Colonic mucosa (tissue), 4 donors: Measurements from ENCODE around the gene TMEM63A. TPM values are rescaled to one million over a fixed set of nuclear protein-coding genes. Genes with fewer than 3 reads are reported as not detected.

Experiments
- DNase-seq: peaks from one replicate; pipeline ENCODE4 v3.0.0-alpha.2; 2020
- H3K27ac ChIP-seq: fragments of 200-600 bp; one replicate; pipeline ENCODE4 v1.8.0; 2021
- H3K27me3 ChIP-seq: fragments of 200-600 bp; one replicate; pipeline ENCODE4 v1.8.0; 2021
- H3K36me3 ChIP-seq: fragments of 200-600 bp; one replicate; pipeline ENCODE4 v1.8.0; 2021
- H3K4me1 ChIP-seq: fragments of 200-600 bp; one replicate; pipeline ENCODE4 v1.8.0; 2021; ENCODE audit warnings: mild to moderate bottlenecking
- H3K4me3 ChIP-seq: fragments of 200-600 bp; one replicate; pipeline ENCODE4 v1.8.0; 2021
- H3K9ac ChIP-seq, 2 donors: one replicate each; pipeline ENCODE4 v1.7.0; 2013; ENCODE audit warnings: control low read depth in 2 of 2, low read depth in 2 of 2, low read length in 2 of 2
- H3K9me3 ChIP-seq: fragments of 200-600 bp; one replicate; pipeline ENCODE4 v1.8.0; 2021
- CTCF ChIP-seq: fragments of 200-600 bp; IDR thresholded peaks from one replicate; pipeline ENCODE4 v1.8.0; 2022; ENCODE audit warnings: antibody characterized with exemption, mild to moderate bottlenecking
- intact Hi-C: fragments of 100-400 bp; cut with DNase I; formaldehyde crosslinking; loops from one replicate; pipeline ENCODE4 v1.14.1; 2022
- total RNA-seq, 2 donors: library from RNA; stranded (reverse); fragmentation: NEBNext Ultra II Directional in 1 of 2; extraction: Animal tissue kit (Norgen Biotek cat#: 25700) in 1 of 2; gene quantifications; one replicate each; pipeline ENCODE4 v1.2.1, GENCODE V29; 2021
- donor health status: healthy.
- donor health status: DM: no; HTN: no; CAD: no.
- donor health status: DM: no; HTN: no; CAD: no.

Gene TMEM63A
- total RNA-seq, 2 donors from 2014 or later, result 124 to 165 TPM

DNA sequence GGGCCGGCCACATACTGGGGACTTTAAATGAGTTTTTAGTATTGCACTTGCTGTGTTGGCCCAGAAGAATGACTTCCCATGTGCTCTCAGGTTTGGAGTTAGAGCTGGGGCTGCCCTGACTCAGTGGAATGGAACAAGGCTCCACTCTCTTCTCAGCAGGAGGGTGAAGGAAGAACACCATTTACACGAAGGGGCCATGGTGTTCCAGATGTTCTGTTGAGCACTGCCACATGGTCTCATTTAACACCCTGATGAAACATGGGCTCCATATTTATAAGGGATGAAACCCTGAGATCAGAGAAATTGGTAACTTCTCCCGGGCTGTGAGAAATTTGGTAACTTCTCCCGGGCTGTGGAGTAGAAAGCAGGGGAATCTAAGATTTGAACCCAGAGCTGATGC is 36.1 kb upstream of the TMEM63A start:
- Histone ChIP-seq H3K27ac (no peak overlapping the region), H3K4me3 (no peak overlapping the region), H3K9me3 (no peaks in the 10 kb centered on the region), H3K4me1 (peaks cover 3% of the 10 kb centered on the region), H3K27me3 (no peaks in the 10 kb centered on the region), H3K36me3 (no peaks in the 10 kb centered on the region), H3K9ac (no peak overlapping the region)
- DNase-seq, result no peak
- TF ChIP-seq CTCF, result no peak
- intact Hi-C loops, result no loop called here

DNA sequence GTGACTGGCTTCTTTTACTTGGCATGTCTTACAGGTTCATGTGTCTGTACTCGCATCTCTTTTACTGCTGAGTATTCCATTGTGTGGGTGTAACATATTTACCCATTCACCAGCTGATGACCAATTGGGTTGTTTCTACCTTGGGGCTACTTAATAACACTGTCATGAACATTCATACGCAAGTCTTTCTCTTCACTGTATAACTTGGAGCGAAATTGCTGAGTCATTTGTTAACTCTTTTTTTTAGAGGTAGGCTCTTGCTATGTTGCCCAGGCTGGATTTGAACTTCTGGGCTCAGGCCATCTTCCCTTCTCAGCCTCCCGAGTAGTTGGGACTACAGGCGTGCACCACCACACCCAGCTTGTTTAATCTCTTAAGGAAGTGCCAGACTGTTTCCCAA is 35.4 kb upstream of the TMEM63A start:
- intact Hi-C loops, result no loop called here
- no peak for TF ChIP-seq CTCF
- Histone ChIP-seq H3K27me3 (no peaks in the 10 kb centered on the region), H3K9me3 (no peaks in the 10 kb centered on the region), H3K4me3 (no peak overlapping the region), H3K36me3 (no peaks in the 10 kb centered on the region), H3K27ac (no peak overlapping the region), H3K9ac (no peak overlapping the region), H3K4me1 (peaks cover 3% of the 10 kb centered on the region)
- no peak for DNase-seq

- Histone ChIP-seq H3K27ac (no peak overlapping the region), H3K4me3 (no peak overlapping the region), H3K4me1 (peaks cover under 1% of the 10 kb centered on the region), H3K36me3 (no peaks in the 10 kb centered on the region), H3K27me3 (no peaks in the 10 kb centered on the region), H3K9ac (no peak overlapping the region), H3K9me3 (no peaks in the 10 kb centered on the region)
- no peak for TF ChIP-seq CTCF
- no peak for DNase-seq
- intact Hi-C loops, result no loop called here
Observed at GRCh38 chr1:225917101-225917500, 34.9 kb upstream of the TMEM63A start.

- intact Hi-C loops, result no loop called here
Observed at GRCh38 chr1:225915538-225915991, 33.4 kb upstream of the TMEM63A start.

DNA sequence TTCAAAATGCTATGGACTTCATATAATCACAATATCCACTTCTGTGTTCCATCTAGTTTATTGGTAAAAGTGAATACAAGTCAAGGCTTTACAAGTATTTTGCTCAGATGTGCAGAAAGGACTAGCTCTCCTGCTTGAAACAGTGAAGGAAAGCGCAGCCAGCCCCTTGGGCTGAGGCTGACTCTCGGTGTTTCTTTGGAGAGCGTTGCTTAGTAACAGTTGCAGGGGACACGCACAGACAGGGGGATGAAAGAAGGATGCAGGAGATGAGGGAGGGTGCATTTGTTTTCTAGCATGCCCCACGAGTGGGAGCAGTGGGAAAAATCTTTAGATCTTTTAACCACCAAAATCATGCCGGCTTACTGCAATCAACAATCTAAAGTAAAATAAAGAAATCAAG is 32.8 kb upstream of the TMEM63A start:
- H3K36me3 ChIP-seq, result no peaks in the 10 kb centered on the region
- H3K4me3 ChIP-seq, result no peak overlapping the region
- no peaks in the 10 kb centered on the region for H3K27me3 ChIP-seq
- no peaks in the 10 kb centered on the region for H3K9me3 ChIP-seq
- H3K27ac ChIP-seq, result no peak overlapping the region
- intact Hi-C loops, result loop anchor here (5.0 kb wide), 2 partner anchors 68 to 143 kb away; no protein-coding TSS in a partner anchor
- TF ChIP-seq CTCF, result no peak
- H3K9ac ChIP-seq, result no peak overlapping the region
- DNase-seq, result no peak
- peaks cover 7% of the 10 kb centered on the region for H3K4me1 ChIP-seq

More at GRCh38 chr1:225915538-225915991, 33.4 kb upstream of the TMEM63A start:
- no peaks in the 10 kb centered on the region for H3K36me3 ChIP-seq
- no peaks in the 10 kb centered on the region for H3K27me3 ChIP-seq
- no peaks in the 10 kb centered on the region for H3K9me3 ChIP-seq
- H3K27ac ChIP-seq, result no peak overlapping the region
- TF ChIP-seq CTCF, result no peak
- H3K4me3 ChIP-seq, result no peak overlapping the region
- H3K4me1 ChIP-seq, result peaks cover 7% of the 10 kb centered on the region
- no peak overlapping the region for H3K9ac ChIP-seq
- no peak for DNase-seq

DNA sequence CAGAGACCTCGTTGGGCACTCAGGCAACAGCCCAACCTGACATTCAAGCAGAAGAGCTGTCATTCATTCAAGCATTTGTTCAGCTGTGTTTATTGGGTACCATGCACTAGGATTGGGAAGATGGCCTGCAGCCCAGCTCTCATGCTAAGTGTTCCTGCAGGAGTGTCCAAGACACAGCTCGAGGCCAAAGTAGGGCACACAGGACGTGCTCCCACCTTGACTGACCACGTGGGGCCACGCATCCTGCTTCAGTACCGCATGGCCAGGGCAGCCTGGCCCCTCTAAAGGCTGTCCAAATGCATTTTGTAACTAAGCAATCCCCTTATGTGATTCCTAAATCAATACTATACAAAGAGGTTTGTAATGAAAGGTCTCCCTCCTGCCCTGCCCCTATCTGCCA is 32.2 kb upstream of the TMEM63A start:
- no peaks in the 10 kb centered on the region for H3K9me3 ChIP-seq
- H3K27me3 ChIP-seq, result no peaks in the 10 kb centered on the region
- no peaks in the 10 kb centered on the region for H3K36me3 ChIP-seq
- H3K27ac ChIP-seq, result no peak overlapping the region
- TF ChIP-seq CTCF, result no peak
- H3K9ac ChIP-seq, result no peak overlapping the region
- peaks cover 7% of the 10 kb centered on the region for H3K4me1 ChIP-seq
- intact Hi-C loops, result loop anchor here (5.0 kb wide), 2 partner anchors 67 to 142 kb away; no protein-coding TSS in a partner anchor
- no peak for DNase-seq
- H3K4me3 ChIP-seq, result no peak overlapping the region
